ENCODE measurements around the gene MMP14.

MMP14 gene

DNA sequence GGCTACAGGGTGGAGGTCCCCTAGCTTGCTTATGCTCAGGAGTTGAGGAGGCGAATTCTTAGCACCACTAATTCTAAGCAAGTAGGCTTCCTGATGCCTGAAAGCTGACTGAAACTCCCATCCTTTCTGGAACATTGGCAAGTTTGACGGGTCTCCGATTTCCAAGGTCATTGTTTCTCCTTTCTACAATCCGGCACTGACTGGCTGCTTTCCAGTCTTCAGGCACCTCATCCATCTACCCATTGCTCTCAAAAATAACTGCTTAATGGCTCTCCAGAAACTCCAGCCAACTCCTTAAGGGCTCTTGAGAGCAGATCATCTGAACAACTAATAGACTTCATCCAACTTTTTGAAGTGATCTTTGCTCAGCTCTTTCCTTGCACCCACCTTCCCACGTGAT, 60.0 kb downstream of the MMP14 start:
- DNase-seq (ENCODE audit: low read depth): no peak
- TF ChIP-seq, protein P1, sequence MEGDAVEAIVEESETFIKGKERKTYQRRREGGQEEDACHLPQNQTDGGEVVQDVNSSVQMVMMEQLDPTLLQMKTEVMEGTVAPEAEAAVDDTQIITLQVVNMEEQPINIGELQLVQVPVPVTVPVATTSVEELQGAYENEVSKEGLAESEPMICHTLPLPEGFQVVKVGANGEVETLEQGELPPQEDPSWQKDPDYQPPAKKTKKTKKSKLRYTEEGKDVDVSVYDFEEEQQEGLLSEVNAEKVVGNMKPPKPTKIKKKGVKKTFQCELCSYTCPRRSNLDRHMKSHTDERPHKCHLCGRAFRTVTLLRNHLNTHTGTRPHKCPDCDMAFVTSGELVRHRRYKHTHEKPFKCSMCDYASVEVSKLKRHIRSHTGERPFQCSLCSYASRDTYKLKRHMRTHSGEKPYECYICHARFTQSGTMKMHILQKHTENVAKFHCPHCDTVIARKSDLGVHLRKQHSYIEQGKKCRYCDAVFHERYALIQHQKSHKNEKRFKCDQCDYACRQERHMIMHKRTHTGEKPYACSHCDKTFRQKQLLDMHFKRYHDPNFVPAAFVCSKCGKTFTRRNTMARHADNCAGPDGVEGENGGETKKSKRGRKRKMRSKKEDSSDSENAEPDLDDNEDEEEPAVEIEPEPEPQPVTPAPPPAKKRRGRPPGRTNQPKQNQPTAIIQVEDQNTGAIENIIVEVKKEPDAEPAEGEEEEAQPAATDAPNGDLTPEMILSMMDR (IDR thresholded peaks at IDR 0.05; ENCODE audit: insufficient read depth, low read depth, low read length, missing control alignments): no peak
- no peak overlapping the region for H3K4me3 ChIP-seq (ENCODE audit: low read depth, low read length)

DNA sequence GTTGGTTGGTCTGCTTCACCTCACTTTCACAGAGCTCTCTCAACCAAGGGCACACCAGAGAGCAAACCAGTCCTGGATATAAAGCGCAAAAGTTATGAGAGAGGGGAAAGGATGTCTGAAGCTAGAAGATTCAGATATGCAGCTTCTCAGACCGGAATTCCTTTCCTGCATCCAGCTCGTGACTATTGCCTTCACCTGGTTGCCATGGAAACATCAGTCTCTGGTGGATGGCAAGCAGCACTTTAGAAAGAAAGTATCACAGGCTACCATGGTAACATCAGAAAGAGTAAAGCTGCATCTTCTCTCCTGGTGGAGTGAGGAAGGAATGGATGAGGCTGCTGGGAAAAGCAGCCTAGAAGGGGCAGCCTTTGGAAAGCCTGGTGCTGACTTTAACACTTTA, 60.4 kb downstream of the MMP14 start:
- no peak for DNase-seq (ENCODE audit: low read depth)
- TF ChIP-seq, protein P1 (IDR thresholded peaks at IDR 0.05; ENCODE audit: insufficient read depth, low read depth, low read length, missing control alignments): no peak
- H3K4me3 ChIP-seq (ENCODE audit: low read depth, low read length): no peak overlapping the region

DNA sequence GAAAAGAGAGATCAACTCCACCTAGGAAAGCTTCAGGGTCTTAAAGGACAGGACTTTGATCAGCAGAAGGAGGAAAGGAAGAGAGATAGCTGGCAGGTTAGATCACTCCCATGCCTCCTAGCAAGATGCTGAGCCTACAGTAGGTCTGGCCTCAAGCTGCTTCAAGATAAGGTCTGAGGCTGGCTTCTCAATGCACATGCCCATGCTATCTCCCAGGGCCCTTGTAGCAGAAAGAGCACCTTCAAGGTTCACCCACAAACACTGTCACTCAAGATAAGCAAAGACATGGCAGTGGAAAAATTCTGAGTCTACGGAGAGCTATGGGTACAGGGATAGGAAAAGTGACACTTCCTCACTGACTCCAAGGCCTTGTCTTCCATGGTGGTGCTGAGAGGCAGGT, 61.0 kb downstream of the MMP14 start:
- TF ChIP-seq, protein P1 (IDR thresholded peaks at IDR 0.05; ENCODE audit: insufficient read depth, low read depth, low read length, missing control alignments): no peak
- H3K4me3 ChIP-seq (ENCODE audit: low read depth, low read length): no peak overlapping the region
- DNase-seq (ENCODE audit: low read depth): no peak
